Colonic mucosa (tissue), 4 donors: Measurements from ENCODE around the gene NTN3. TPM values are rescaled to one million over a fixed set of nuclear protein-coding genes. Genes with fewer than 3 reads are reported as not detected.
"Not testable (repeated sequence)": the region's sequence is repeated elsewhere in the genome, so short reads cannot be mapped to it uniquely, and the experiment has no call there.

ENCODE experiments used
- DNase-seq: peaks from one replicate; pipeline ENCODE4 v3.0.0-alpha.2; 2020
- H3K27ac ChIP-seq: fragments of 200-600 bp; one replicate; pipeline ENCODE4 v1.8.0; 2021
- H3K27me3 ChIP-seq: fragments of 200-600 bp; one replicate; pipeline ENCODE4 v1.8.0; 2021
- H3K36me3 ChIP-seq: fragments of 200-600 bp; one replicate; pipeline ENCODE4 v1.8.0; 2021
- H3K4me1 ChIP-seq: fragments of 200-600 bp; one replicate; pipeline ENCODE4 v1.8.0; 2021; ENCODE audit warnings: mild to moderate bottlenecking
- H3K4me3 ChIP-seq: fragments of 200-600 bp; one replicate; pipeline ENCODE4 v1.8.0; 2021
- H3K9ac ChIP-seq, 2 donors: one replicate each; pipeline ENCODE4 v1.7.0; 2013; ENCODE audit warnings: control low read depth in 2 of 2, low read depth in 2 of 2, low read length in 2 of 2
- H3K9me3 ChIP-seq: fragments of 200-600 bp; one replicate; pipeline ENCODE4 v1.8.0; 2021
- CTCF ChIP-seq: fragments of 200-600 bp; IDR thresholded peaks from one replicate; pipeline ENCODE4 v1.8.0; 2022; ENCODE audit warnings: antibody characterized with exemption, mild to moderate bottlenecking
- intact Hi-C: fragments of 100-400 bp; cut with DNase I; formaldehyde crosslinking; loops from one replicate; pipeline ENCODE4 v1.14.1; 2022
- total RNA-seq, 2 donors: library from RNA; stranded (reverse); fragmentation: NEBNext Ultra II Directional in 1 of 2; extraction: Animal tissue kit (Norgen Biotek cat#: 25700) in 1 of 2; gene quantifications; one replicate each; pipeline ENCODE4 v1.2.1, GENCODE V29; 2021
- donor health status: healthy.
- donor health status: DM: no; HTN: no; CAD: no.
- donor health status: DM: no; HTN: no; CAD: no.

The NTN3 gene
- total RNA-seq, 2 donors from 2014 or later: not detected

GRCh38 chr16:2436110-2436509 is 35.0 kb upstream of the NTN3 start:
- Histone ChIP-seq H3K9me3 (no peaks in the 10 kb centered on the region), H3K4me3 (no peak overlapping the region), H3K4me1 (no peaks in the 10 kb centered on the region), H3K27me3 (no peaks in the 10 kb centered on the region), H3K9ac (no peak overlapping the region), H3K27ac (no peak overlapping the region), H3K36me3 (no peaks in the 10 kb centered on the region)
- DNase-seq: no peak
- no peak for TF ChIP-seq CTCF
- intact Hi-C loops: no loop called here

- no peak overlapping the region for H3K4me3 ChIP-seq
- H3K9ac ChIP-seq: no peak overlapping the region
- no peaks in the 10 kb centered on the region for H3K27me3 ChIP-seq
- intact Hi-C loops: no loop called here
- H3K4me1 ChIP-seq: no peaks in the 10 kb centered on the region
- H3K9me3 ChIP-seq: no peaks in the 10 kb centered on the region
- H3K27ac ChIP-seq: no peak overlapping the region
- TF ChIP-seq CTCF: no peak
- no peaks in the 10 kb centered on the region for H3K36me3 ChIP-seq
- DNase-seq: no peak
Measured at GRCh38 chr16:2437032-2437790, 33.9 kb upstream of the NTN3 start.

GRCh38 chr16:2438121-2438520 is 33.0 kb upstream of the NTN3 start:
- no peak overlapping the region for H3K4me3 ChIP-seq
- H3K36me3 ChIP-seq: no peaks in the 10 kb centered on the region
- H3K9me3 ChIP-seq: no peaks in the 10 kb centered on the region
- H3K27ac ChIP-seq: no peak overlapping the region
- H3K27me3 ChIP-seq: no peaks in the 10 kb centered on the region
- H3K4me1 ChIP-seq: no peaks in the 10 kb centered on the region
- intact Hi-C loops: no loop called here
- no peak for TF ChIP-seq CTCF
- no peak for DNase-seq
- no peak overlapping the region for H3K9ac ChIP-seq

GRCh38 chr16:2439598-2439997 is 31.5 kb upstream of the NTN3 start:
- H3K4me3 ChIP-seq: no peak overlapping the region
- H3K4me1 ChIP-seq: no peaks in the 10 kb centered on the region
- intact Hi-C loops: no loop called here
- TF ChIP-seq CTCF: no peak
- no peaks in the 10 kb centered on the region for H3K36me3 ChIP-seq
- H3K9me3 ChIP-seq: no peaks in the 10 kb centered on the region
- no peak overlapping the region for H3K27ac ChIP-seq
- no peak overlapping the region for H3K9ac ChIP-seq
- H3K27me3 ChIP-seq: no peaks in the 10 kb centered on the region
- DNase-seq: no peak

GRCh38 chr16:2441143-2441804 is 29.8 kb upstream of the NTN3 start:
- H3K9me3 ChIP-seq, H3K36me3 ChIP-seq, H3K9ac ChIP-seq, H3K4me3 ChIP-seq, H3K4me1 ChIP-seq, DNase-seq, H3K27ac ChIP-seq, intact Hi-C loops, H3K27me3 ChIP-seq: not testable (repeated sequence)

GRCh38 chr16:2443555-2443954 is 27.5 kb upstream of the NTN3 start:
- H3K4me3 ChIP-seq: no peak overlapping the region
- H3K27ac ChIP-seq: no peak overlapping the region
- H3K9me3 ChIP-seq: no peaks in the 10 kb centered on the region
- no peak for TF ChIP-seq CTCF
- H3K36me3 ChIP-seq: no peaks in the 10 kb centered on the region
- H3K27me3 ChIP-seq: no peaks in the 10 kb centered on the region
- intact Hi-C loops: no loop called here
- no peak overlapping the region for H3K9ac ChIP-seq
- no peak for DNase-seq
- H3K4me1 ChIP-seq: no peaks in the 10 kb centered on the region
